ENCODE measurements around the gene SYTL5. TPM values are rescaled to one million over a fixed set of nuclear protein-coding genes. Genes with fewer than 3 reads are reported as not detected.

The SYTL5 gene
- total and polyA plus RNA-seq, 2 experiments from 2014 or later: 0.23 to 0.35 TPM

GRCh38 chrX:38009641-38010040, 3.3 kb downstream of the SYTL5 start:
- H3K4me3 Mint-ChIP-seq: no peak overlapping the region
- Histone ChIP-seq H3K4me2 (no peak overlapping the region), H2AFZ (no peak overlapping the region), H3K79me2 (replicated peaks; ENCODE audit: insufficient read depth) (no peaks in the 10 kb centered on the region), H3K4me1 (ENCODE audit: insufficient read depth) (no peaks in the 10 kb centered on the region), H3F3A (replicated peaks; ENCODE audit: low read depth) (no peaks in the 10 kb centered on the region), H3K4me3 (no peak overlapping the region), H3K9me2 (ENCODE audit: insufficient read depth) (no peaks in the 10 kb centered on the region), H4K20me1 (replicated peaks; ENCODE audit: insufficient read depth) (no peaks in the 10 kb centered on the region), H3K36me3 (ENCODE audit: insufficient read depth) (no peaks in the 10 kb centered on the region), H3K27ac (ENCODE audit: low read depth) (no peak overlapping the region), H3K27me3 (ENCODE audit: insufficient read depth) (no peaks in the 10 kb centered on the region)
- no peaks in the 10 kb centered on the region for H3K36me3 Mint-ChIP-seq (ENCODE audit: low read depth)
- H3K27ac Mint-ChIP-seq: no peak overlapping the region
- DNase-seq (ENCODE audit: low spot score) (no peak), ATAC-seq (no peak)
- H3K27me3 Mint-ChIP-seq (ENCODE audit: insufficient read depth, low read depth, poor library complexity): no peaks in the 10 kb centered on the region
- TF ChIP-seq ZNF114 (CRISPR knock-in tag; IDR thresholded peaks at IDR 0.05) (no peak), JUNB (IDR thresholded peaks at IDR 0.05; ENCODE audit: unreplicated experiment) (no peak), EZH2 (IDR thresholded peaks at IDR 0.05; ENCODE audit: low read depth, unreplicated experiment) (no peak)
- TF ChIP-seq, protein P1, sequence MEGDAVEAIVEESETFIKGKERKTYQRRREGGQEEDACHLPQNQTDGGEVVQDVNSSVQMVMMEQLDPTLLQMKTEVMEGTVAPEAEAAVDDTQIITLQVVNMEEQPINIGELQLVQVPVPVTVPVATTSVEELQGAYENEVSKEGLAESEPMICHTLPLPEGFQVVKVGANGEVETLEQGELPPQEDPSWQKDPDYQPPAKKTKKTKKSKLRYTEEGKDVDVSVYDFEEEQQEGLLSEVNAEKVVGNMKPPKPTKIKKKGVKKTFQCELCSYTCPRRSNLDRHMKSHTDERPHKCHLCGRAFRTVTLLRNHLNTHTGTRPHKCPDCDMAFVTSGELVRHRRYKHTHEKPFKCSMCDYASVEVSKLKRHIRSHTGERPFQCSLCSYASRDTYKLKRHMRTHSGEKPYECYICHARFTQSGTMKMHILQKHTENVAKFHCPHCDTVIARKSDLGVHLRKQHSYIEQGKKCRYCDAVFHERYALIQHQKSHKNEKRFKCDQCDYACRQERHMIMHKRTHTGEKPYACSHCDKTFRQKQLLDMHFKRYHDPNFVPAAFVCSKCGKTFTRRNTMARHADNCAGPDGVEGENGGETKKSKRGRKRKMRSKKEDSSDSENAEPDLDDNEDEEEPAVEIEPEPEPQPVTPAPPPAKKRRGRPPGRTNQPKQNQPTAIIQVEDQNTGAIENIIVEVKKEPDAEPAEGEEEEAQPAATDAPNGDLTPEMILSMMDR (conservative IDR thresholded peaks at IDR 0.05; ENCODE audit: low read depth in 2 of 2): no peak
- TF ChIP-seq, protein P2, sequence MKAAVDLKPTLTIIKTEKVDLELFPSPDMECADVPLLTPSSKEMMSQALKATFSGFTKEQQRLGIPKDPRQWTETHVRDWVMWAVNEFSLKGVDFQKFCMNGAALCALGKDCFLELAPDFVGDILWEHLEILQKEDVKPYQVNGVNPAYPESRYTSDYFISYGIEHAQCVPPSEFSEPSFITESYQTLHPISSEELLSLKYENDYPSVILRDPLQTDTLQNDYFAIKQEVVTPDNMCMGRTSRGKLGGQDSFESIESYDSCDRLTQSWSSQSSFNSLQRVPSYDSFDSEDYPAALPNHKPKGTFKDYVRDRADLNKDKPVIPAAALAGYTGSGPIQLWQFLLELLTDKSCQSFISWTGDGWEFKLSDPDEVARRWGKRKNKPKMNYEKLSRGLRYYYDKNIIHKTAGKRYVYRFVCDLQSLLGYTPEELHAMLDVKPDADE (IDR thresholded peaks at IDR 0.05): no peak
- no peaks in the 10 kb centered on the region for H3K4me1 Mint-ChIP-seq
- no peaks in the 10 kb centered on the region for H3K9me3 Mint-ChIP-seq

DNA sequence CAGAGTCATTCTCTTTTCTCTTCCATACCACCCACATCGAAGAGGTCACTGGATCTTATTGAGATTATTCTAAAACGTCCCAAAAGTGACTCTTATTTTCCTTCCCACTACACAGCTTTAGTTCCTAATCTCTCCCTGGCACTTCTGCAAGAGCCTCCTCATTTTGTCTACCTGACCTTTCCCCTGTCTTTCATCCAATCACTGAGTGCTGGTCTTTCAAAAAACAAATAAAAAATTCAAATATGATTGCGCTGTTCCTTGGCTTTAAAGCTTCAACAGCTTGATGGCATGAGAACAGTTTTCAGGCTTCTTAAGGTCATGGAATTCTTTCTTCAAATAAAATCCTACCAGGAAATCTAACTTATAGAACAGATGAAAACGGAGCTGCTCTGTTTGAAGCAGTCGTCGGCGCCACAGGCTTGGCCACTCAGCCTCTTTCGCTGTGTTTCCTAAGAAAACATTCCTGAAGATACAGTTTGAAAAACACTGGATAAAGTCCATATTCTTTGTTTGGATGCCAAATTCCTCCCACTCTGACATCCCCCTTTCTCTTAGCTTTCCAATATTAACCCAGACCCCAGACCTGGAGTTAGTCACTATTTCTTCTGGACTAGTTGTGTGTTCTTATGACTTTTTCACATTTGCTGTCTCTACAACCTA, 12.5 kb downstream of the SYTL5 start:
- no peaks in the 10 kb centered on the region for H3K9me3 Mint-ChIP-seq
- TF ChIP-seq, protein P2 (IDR thresholded peaks at IDR 0.05): no peak
- TF ChIP-seq, protein P1 (conservative IDR thresholded peaks at IDR 0.05; ENCODE audit: low read depth in 2 of 2): no peak
- TF ChIP-seq JUNB (IDR thresholded peaks at IDR 0.05; ENCODE audit: unreplicated experiment) (no peak), ZNF114 (CRISPR knock-in tag; IDR thresholded peaks at IDR 0.05) (no peak), NANOG (IDR thresholded peaks at IDR 0.05; ENCODE audit: borderline replicate concordance) (no peak), STAT1 (IDR thresholded peaks at IDR 0.05; ENCODE audit: unreplicated experiment) (no peak)

More for the DNA sequence above, 12.5 kb downstream of the SYTL5 start:
- H3K9me2 ChIP-seq (ENCODE audit: insufficient read depth): peaks cover 3% of the 10 kb centered on the region; the same call in 1 of the 2 replicates
- no peaks in the 10 kb centered on the region for H3K27me3 ChIP-seq (ENCODE audit: insufficient read depth)
- no peaks in the 10 kb centered on the region for H3K4me1 Mint-ChIP-seq
- H2AFZ ChIP-seq: no peak overlapping the region
- no peaks in the 10 kb centered on the region for H4K20me1 ChIP-seq (replicated peaks; ENCODE audit: insufficient read depth)
- H3K4me2 ChIP-seq: no peak overlapping the region
- no peaks in the 10 kb centered on the region for H3K36me3 Mint-ChIP-seq (ENCODE audit: low read depth)
- 0 out of 2 replicates have a peak, but pooled peaks cover 3% of the 10 kb centered on the region for H3K4me1 ChIP-seq (ENCODE audit: insufficient read depth)
- no peaks in the 10 kb centered on the region for H3K79me2 ChIP-seq (replicated peaks; ENCODE audit: insufficient read depth)
- no peak overlapping the region for H3K27ac Mint-ChIP-seq
- no peaks in the 10 kb centered on the region for H3F3A ChIP-seq (replicated peaks; ENCODE audit: low read depth)
- no peak overlapping the region for H3K27ac ChIP-seq (ENCODE audit: low read depth)
- H3K4me3 Mint-ChIP-seq: no peak overlapping the region
- no peaks in the 10 kb centered on the region for H3K36me3 ChIP-seq (ENCODE audit: insufficient read depth)
- DNase-seq (ENCODE audit: low spot score) (no peak), ATAC-seq (no peak)
- peaks cover 1% of the 10 kb centered on the region for H3K27me3 Mint-ChIP-seq (ENCODE audit: insufficient read depth, low read depth, poor library complexity)
- no peak overlapping the region for H3K4me3 ChIP-seq

Measured in GM23338 (cell line).